ENCODE data around the gene POFUT1. TPM values are rescaled to one million over a fixed set of nuclear protein-coding genes. Genes with fewer than 3 reads are reported as not detected.

Gene POFUT1
- polyA plus RNA-seq, 1 of the 3 experiments (the other 2 are of a cell fraction): 35.6 TPM

DNA sequence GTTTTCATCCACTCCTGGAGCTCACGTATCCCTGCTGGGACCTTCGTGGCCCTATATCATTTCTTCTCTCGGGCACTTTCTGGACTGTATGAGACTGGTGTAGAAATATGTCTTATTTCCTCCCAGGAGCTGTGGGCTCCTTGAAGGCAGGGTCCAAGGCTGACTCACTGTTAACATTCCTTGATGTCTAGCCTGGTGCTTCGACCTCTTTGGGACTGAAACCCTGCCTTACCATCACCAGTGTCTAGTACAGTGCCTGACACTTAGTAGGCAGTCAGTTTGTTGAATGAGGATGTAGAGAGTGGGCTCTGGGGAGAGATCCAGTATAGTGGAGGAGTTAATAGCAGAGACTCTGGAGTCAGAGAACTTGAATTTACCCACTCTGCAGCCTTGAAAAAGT is 23.6 kb downstream of the POFUT1 start:
- H3K9me2 ChIP-seq: no peaks in the 10 kb centered on the region
- H2AFZ ChIP-seq (ENCODE audit: low read depth): no peak overlapping the region
- no peaks in the 10 kb centered on the region for H3K79me2 ChIP-seq (ENCODE audit: insufficient read depth)
- no peak for DNase-seq
- POLR2A ChIA-PET: no interaction called here
- H3K36me3 ChIP-seq (replicated peaks in 1 of 2; ENCODE audit: control insufficient read depth in 1 of 2, insufficient read depth in 2 of 2, low read length in 1 of 2): peaks cover 20 to 61% of the 10 kb centered on the region in 2 experiments
- H3K9ac ChIP-seq: no peak overlapping the region
- H3K4me2 ChIP-seq: no peak overlapping the region
- no peaks in the 10 kb centered on the region for H3K4me1 ChIP-seq (ENCODE audit: control insufficient read depth in 1 of 2, insufficient read depth in 2 of 2, low read depth in 1 of 2, low read length in 1 of 2)
- TF ChIP-seq EP300 (IDR thresholded peaks at IDR 0.05; ENCODE audit: borderline replicate concordance in 1 of 2, low read depth in 1 of 2, low read length in 1 of 2) (no peak), IRF3 (IDR thresholded peaks at IDR 0.05; ENCODE audit: low read depth, low read length) (no peak), EZH2phosphoT487 (IDR thresholded peaks at IDR 0.05; ENCODE audit: borderline replicate concordance, low read depth) (no peak), TCF12 (IDR thresholded peaks at IDR 0.05) (no peak), USF1 (IDR thresholded peaks at IDR 0.05; ENCODE audit: borderline replicate concordance, low read depth) (no peak), POLR2AphosphoS5 (IDR thresholded peaks at IDR 0.05; ENCODE audit: low read depth, low read length) (no peak), FOXM1 (IDR thresholded peaks at IDR 0.05; ENCODE audit: low read depth) (no peak), CTCF (IDR thresholded peaks at IDR 0.05) (no peak)
- CTCF ChIA-PET: no interaction called here
- H3F3A ChIP-seq (replicated peaks; ENCODE audit: insufficient read depth): no peaks in the 10 kb centered on the region
- H3K4me3 ChIP-seq (ENCODE audit: low read depth in 2 of 2, low read length in 1 of 2): no peak overlapping the region
- H3K9me3 ChIP-seq: no peaks in the 10 kb centered on the region
- no peak overlapping the region for H3K27ac ChIP-seq (ENCODE audit: low read depth in 2 of 2, low read length in 1 of 2)
- H4K20me1 ChIP-seq (ENCODE audit: insufficient read depth): no peaks in the 10 kb centered on the region
- WGBS (ENCODE audit: low lambda C conversion rate): 99% methylated on average over 4 of the region's 4 CpGs
- no peaks in the 10 kb centered on the region for H3K27me3 ChIP-seq (ENCODE audit: insufficient read depth)

- no peak overlapping the region for H3K4me3 ChIP-seq (ENCODE audit: low read depth in 2 of 2, low read length in 1 of 2)
- H3K4me2 ChIP-seq: no peak overlapping the region
- no peaks in the 10 kb centered on the region for H3K9me2 ChIP-seq
- no peak for DNase-seq
- no peaks in the 10 kb centered on the region for H4K20me1 ChIP-seq (ENCODE audit: insufficient read depth)
- H3K9ac ChIP-seq: no peak overlapping the region
- H3K4me1 ChIP-seq (ENCODE audit: control insufficient read depth in 1 of 2, insufficient read depth in 2 of 2, low read depth in 1 of 2, low read length in 1 of 2): no peaks in the 10 kb centered on the region
- H3K27ac ChIP-seq (ENCODE audit: low read depth in 2 of 2, low read length in 1 of 2): no peak overlapping the region
- no peaks in the 10 kb centered on the region for H3F3A ChIP-seq (replicated peaks; ENCODE audit: insufficient read depth)
- no peaks in the 10 kb centered on the region for H3K27me3 ChIP-seq (ENCODE audit: insufficient read depth)
- ChIA-PET CTCF (interaction anchor here (0.7 to 0.9 kb wide), 2 partner anchors 9 to 408 kb away, joined by 3 read pairs; no protein-coding TSS in a partner anchor), POLR2A (no interaction called here)
- no peak overlapping the region for H2AFZ ChIP-seq (ENCODE audit: low read depth)
- WGBS (ENCODE audit: low lambda C conversion rate): 96% methylated on average over 4 of the region's 4 CpGs
- peaks cover 20 to 61% of the 10 kb centered on the region in 2 experiments for H3K36me3 ChIP-seq (replicated peaks in 1 of 2; ENCODE audit: control insufficient read depth in 1 of 2, insufficient read depth in 2 of 2, low read length in 1 of 2)
- H3K9me3 ChIP-seq: no peaks in the 10 kb centered on the region
- no peaks in the 10 kb centered on the region for H3K79me2 ChIP-seq (ENCODE audit: insufficient read depth)
- no peak for TF ChIP-seq GABPA (IDR thresholded peaks at IDR 0.05; ENCODE audit: low read depth)
- TF ChIP-seq TCF12 (IDR thresholded peaks at IDR 0.05): no peak
- no peak for TF ChIP-seq EP300 (IDR thresholded peaks at IDR 0.05; ENCODE audit: borderline replicate concordance in 1 of 2, low read depth in 1 of 2, low read length in 1 of 2)
- TF ChIP-seq REST (IDR thresholded peaks at IDR 0.05; ENCODE audit: low read depth, low read length): no peak
- no peak for TF ChIP-seq POLR2AphosphoS5 (IDR thresholded peaks at IDR 0.05; ENCODE audit: low read depth, low read length)
- no peak for TF ChIP-seq MXI1 (IDR thresholded peaks at IDR 0.05; ENCODE audit: low read depth, low read length)
- no peak for TF ChIP-seq TEAD4 (IDR thresholded peaks at IDR 0.05; ENCODE audit: borderline replicate concordance, insufficient read depth)
- no peak for TF ChIP-seq USF1 (IDR thresholded peaks at IDR 0.05; ENCODE audit: borderline replicate concordance, low read depth)
- no peak for TF ChIP-seq CHD2 (IDR thresholded peaks at IDR 0.05; ENCODE audit: low read length, partially characterized antibody)
- TF ChIP-seq YY1 (IDR thresholded peaks at IDR 0.05; ENCODE audit: low read depth): no peak
- TF ChIP-seq ZBTB33 (IDR thresholded peaks at IDR 0.05; ENCODE audit: borderline replicate concordance, low read depth): no peak
- TF ChIP-seq GATA2 (CRISPR knock-in tag; IDR thresholded peaks at IDR 0.05): no peak
These were observed 24.2 kb downstream of the POFUT1 start for GRCh38 chr20:32231847-32232246.

Data from SK-N-SH (cell line).